GM12878 (cell line): ENCODE measurements around the gene CDH4.

ENCODE experiments used
- CTCF ChIP-seq, 3 experiments: IDR thresholded peaks in 2 of 3; conservative IDR thresholded peaks in 1 of 3; 2 replicates each; pipeline ENCODE4 v1.5.1; 2011; ENCODE audit warnings: low read depth in 3 of 3, low read length in 3 of 3, mild to moderate bottlenecking in 3 of 3, control low read depth in 2 of 3, moderate library complexity in 2 of 3, inconsistent platforms in 1 of 3, mixed read lengths in 1 of 3; ENCODE audit not compliant: control insufficient read depth in 2 of 3, insufficient read depth in 1 of 3; ENCODE audit errors: extremely low read depth in 1 of 3
- JUND ChIP-seq: IDR thresholded peaks from 2 replicates; pipeline ENCODE4 v1.6.1; 2012; ENCODE audit warnings: low read depth, mild to moderate bottlenecking, low read length, improper control_type of control experiment, moderate library complexity
- POLR2AphosphoS5 ChIP-seq: IDR thresholded peaks from 2 replicates; pipeline ENCODE4 v1.6.1; 2011; ENCODE audit warnings: mild to moderate bottlenecking, low read length, inconsistent platforms
- SP1 ChIP-seq: IDR thresholded peaks from one replicate; pipeline ENCODE4 v1.6.1; 2011; ENCODE audit warnings: low read depth, low read length

GRCh38 chr20:61980647-61981583 is 728.9 kb downstream of the CDH4 start:
- no peak for TF ChIP-seq POLR2AphosphoS5
- TF ChIP-seq SP1 = no peak
- peak; percentile 23 to 61 (median 48); a peak in 4 of 6 replicates for TF ChIP-seq CTCF (IDR thresholded peaks at IDR 0.05 in 2 of 3, conservative IDR thresholded peaks at IDR 0.05 in 1 of 3; ENCODE audit: control insufficient read depth in 2 of 3, extremely low read depth in 1 of 3, insufficient read depth in 1 of 3, low read depth in 3 of 3, low read length in 3 of 3)
- TF ChIP-seq JUND = no peak
